Astrocyte of the spinal cord (primary cell): Measurements from ENCODE around the gene VPS51.

Experiments used
- DNase-seq: peaks from one replicate; pipeline ENCODE4 v3.0.0; 2011; ENCODE audit warnings: low read depth, low spot score
- H3K4me3 ChIP-seq: 2 replicates; pipeline ENCODE4 v1.5.1; 2011; ENCODE audit warnings: low read depth, mild to moderate bottlenecking, low read length, moderate library complexity
- in situ Hi-C: cut with HindIII; loops from 2 replicates; pipeline ENCODE4 v1.10.0; 2017; ENCODE audit warnings: low sequenced_read_pairs
- TF ChIP-seq, protein P1 (sequence below): IDR thresholded peaks from 2 replicates; pipeline ENCODE4 v1.5.1; 2012; ENCODE audit warnings: low read depth, mild to moderate bottlenecking, low read length, inconsistent platforms

Gene VPS51

DNA sequence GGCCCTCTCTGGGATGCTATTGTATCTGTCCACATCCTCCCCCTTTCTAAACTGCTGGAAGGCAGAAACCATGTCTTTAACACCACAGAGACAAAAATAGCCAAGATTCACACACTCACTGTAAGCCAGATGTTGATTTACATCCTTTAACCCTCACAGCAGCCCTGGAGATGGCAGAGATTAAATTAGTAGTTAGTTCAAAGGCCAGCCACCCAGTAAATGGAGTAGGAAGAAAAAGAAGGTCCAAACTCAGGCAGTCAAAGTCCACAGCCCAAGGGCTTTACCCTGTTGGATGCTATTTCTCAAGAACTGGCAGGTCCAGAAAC, 23.6 kb downstream of the VPS51 start:
- in situ Hi-C loops, result no loop called here
- no peak for DNase-seq
- H3K4me3 ChIP-seq, result no peak overlapping the region
- TF ChIP-seq, protein P1, sequence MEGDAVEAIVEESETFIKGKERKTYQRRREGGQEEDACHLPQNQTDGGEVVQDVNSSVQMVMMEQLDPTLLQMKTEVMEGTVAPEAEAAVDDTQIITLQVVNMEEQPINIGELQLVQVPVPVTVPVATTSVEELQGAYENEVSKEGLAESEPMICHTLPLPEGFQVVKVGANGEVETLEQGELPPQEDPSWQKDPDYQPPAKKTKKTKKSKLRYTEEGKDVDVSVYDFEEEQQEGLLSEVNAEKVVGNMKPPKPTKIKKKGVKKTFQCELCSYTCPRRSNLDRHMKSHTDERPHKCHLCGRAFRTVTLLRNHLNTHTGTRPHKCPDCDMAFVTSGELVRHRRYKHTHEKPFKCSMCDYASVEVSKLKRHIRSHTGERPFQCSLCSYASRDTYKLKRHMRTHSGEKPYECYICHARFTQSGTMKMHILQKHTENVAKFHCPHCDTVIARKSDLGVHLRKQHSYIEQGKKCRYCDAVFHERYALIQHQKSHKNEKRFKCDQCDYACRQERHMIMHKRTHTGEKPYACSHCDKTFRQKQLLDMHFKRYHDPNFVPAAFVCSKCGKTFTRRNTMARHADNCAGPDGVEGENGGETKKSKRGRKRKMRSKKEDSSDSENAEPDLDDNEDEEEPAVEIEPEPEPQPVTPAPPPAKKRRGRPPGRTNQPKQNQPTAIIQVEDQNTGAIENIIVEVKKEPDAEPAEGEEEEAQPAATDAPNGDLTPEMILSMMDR, result no peak

DNA sequence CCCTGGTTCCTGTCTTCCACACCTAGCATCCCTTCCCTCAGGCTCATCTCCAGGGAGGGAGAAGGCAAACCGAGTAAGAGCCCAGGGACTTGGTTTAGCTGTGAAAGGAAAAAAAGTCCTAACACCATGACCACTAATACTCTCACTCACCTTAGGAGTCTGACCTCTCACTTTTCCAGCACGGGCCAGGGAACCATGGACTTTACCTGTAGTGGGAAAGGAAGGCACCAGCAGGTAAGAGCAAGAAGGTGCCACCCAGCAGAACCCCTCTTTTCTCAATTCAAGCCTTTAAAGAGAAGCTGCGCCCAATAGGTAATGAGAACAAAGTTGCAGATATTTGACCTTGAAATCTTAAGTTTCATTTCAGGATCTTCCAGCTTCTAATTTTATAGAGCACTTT, 24.8 kb downstream of the VPS51 start:
- TF ChIP-seq, protein P1, result no peak
- H3K4me3 ChIP-seq, result peak overlapping the region; percentile 99
- in situ Hi-C loops, result no loop called here
- DNase-seq, result no peak

GRCh38 chr11:65121447-65121864, 25.4 kb downstream of the VPS51 start:
- in situ Hi-C loops, result no loop called here
- TF ChIP-seq, protein P1, result no peak
- DNase-seq, result no peak
- peak overlapping the region; percentile 99 for H3K4me3 ChIP-seq

GRCh38 chr11:65121865-65122696, 26.1 kb downstream of the VPS51 start, which contains the start of the genes FAU and MRPL49:
TSS of gene FAU (minus strand) at chr11:65122134. CDS start at chr11:65121813, 321 bp downstream.
TSS of gene MRPL49 (plus strand) at chr11:65122321. CDS start at chr11:65122347, 26 bp downstream.
- peak within 1 kb of the TSS; percentile 99 for H3K4me3 ChIP-seq
- TF ChIP-seq, protein P1, result no peak
- peak; percentile 97 for DNase-seq
- in situ Hi-C loops, result no loop called here

DNA sequence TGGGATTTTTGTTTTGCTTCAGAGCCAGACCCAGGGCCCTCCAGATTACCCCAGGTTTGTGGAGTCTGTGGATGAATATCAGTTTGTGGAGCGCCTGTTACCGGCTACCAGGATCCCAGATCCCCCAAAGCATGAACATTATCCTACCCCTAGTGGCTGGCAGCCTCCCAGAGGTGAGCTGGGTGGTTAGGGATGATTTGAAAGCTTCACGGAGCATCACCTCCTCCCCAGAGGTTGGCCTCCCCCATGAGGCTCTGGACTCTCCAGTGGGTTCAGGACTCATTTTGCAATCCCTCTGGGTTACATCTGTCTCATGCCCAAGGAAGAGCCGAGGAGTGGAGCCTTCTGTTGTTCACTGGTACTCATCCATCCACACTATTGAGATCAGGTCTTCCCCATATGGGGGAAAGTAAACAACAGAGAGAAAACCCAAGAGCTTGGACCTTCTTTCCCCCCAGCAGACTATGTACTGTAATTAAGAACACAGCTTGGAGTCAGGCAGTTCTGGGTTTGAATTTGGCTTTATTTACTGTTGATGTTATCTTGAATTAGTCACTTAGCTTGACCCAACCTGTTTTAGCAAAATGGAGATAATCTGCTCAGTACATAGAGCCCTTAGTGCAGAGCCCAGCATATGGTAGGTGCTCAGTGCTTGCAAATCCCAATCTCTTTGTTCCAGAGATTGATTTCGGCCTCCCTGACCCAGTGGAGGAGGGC, 28.6 kb downstream of the VPS51 start:
- in situ Hi-C loops, result no loop called here
- DNase-seq, result no peak
- no peak overlapping the region for H3K4me3 ChIP-seq
- TF ChIP-seq, protein P1, result no peak

DNA sequence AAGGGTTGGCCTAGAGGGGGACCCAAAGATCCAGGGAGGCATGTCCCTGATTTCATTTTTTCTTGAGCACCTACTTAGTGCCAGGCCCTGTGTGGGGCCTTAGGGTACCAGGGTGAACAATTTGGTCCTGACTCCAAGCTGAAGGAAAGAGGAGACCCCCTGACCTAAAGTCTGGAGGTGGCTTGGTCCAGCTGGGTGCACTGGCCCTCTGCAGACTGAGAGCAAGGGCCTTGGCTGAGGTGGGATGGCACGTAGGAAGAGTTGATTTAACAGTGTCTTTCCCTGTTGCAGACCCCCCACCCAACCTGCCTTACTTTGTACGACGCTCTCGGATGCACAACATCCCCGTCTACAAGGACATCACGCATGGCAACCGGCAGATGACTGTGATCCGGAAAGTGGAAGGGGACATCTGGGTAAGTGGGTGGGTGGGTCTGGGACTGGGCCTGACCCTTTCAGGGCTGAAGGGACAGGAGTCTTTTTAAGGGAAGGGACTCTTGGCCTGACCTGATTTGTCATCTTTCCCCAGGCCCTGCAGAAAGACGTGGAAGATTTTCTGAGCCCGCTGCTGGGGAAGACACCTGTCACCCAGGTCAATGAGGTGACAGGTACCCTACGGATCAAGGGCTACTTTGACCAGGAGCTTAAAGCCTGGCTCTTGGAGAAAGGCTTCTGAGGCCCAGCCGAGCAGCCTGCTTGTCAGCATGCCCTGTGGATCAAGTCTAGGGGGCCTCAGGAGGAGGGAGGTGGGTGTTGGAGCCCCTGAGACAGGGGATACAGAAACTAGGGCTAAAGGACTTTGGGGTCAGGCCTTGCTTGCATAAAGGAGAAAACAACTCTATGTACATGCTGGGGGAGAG, 29.4 kb downstream of the VPS51 start:
- TF ChIP-seq, protein P1, result no peak
- H3K4me3 ChIP-seq, result no peak overlapping the region
- in situ Hi-C loops, result no loop called here
- DNase-seq, result no peak
